Head of caudate nucleus (tissue), 42 donors: Measurements from ENCODE around the gene GAPVD1.
A peak's percentile ranks its signal among the peaks of the same experiment; 100 is the strongest.

Experiments used
- DNase-seq, 42 donors: peaks; one replicate each; pipeline versions ENCODE4 v3.0.0 to v3.0.0-alpha.2; 2020 to 2021; ENCODE audit warnings: mixed read lengths in 7 of 42
- intact Hi-C: fragments of 100-400 bp; cut with DNase I; formaldehyde crosslinking; loops from one replicate; pipeline ENCODE4 v1.15.0; 2022

GAPVD1 gene

DNA sequence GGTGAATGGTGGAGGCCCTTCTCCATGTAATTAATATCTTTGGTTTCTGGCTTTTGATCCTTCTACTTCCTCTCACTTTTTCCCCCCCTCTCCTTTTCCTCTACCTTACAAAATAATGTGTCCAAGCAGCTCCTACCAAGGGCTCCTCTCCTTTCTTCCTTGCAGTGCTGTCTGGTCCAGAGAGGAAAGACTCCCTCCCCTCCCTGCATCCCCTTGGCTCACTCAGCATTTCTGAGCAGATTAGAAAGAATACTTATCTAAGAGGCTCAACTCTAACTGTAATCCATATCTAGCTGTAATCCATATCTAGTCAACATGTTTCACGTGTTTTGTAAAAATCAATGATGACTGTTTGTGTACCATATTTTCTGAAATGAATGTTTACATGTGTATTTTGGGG lies 97.4 kb downstream of the GAPVD1 start:
- intact Hi-C loops: no loop called here
- no peak for DNase-seq

- no peak for DNase-seq
- intact Hi-C loops: no loop called here
These were observed 99.0 kb downstream of the GAPVD1 start for GRCh38 chr9:125360601-125361000.

DNA sequence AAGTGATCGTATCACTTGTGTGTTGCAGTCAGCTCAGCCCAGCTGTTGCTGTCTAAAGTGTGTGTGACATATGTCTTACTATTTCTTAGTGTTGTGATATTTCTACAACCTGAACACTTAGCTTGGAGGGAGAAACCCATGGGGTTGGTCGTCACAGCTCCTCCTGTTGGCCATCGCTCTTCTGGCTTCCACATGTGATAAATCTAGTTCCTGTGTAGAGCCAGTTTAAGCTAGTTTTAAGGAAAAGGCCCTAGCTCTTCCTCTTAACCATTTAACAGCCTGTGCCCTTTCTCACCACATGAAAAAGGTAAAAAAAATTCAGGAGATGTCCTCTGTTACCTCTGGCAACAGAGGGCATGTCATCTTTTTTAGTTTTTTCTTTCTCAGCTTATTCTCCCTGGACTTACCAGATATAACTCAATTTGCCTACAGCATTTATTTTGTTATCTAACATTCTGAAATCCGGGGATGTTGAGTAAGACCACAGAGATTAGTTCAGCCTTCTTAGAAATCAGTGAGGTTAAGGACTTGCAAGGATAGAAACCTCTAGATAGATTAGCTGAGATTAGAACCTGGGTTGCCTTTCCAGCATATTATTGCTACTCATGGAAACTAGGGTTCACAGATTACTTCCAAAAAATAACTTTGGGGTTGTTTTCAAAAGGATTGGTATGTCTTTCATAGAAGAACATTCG lies 100.4 kb downstream of the GAPVD1 start:
- DNase-seq: no peak
- intact Hi-C loops: no loop called here

DNA sequence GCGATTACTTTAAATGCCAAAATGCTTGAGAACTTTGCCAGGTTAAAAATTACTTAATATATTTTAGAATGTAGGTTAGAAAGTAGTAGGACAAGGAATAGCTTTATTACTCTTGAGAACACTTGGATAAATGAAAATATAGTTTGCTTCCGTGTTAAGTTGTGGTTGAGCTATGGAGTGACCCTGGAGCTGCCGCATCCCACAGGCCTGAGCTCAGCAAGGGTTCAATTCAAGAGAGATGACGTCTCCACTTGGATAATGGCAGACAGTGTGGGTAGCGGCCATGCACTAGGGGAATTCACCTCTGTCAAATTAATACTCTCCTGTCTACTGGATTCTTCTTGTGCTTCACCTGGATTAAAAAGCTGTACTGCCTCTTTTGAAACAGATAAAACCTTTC lies 105.0 kb downstream of the GAPVD1 start:
- no peak for DNase-seq
- intact Hi-C loops: no loop called here

DNA sequence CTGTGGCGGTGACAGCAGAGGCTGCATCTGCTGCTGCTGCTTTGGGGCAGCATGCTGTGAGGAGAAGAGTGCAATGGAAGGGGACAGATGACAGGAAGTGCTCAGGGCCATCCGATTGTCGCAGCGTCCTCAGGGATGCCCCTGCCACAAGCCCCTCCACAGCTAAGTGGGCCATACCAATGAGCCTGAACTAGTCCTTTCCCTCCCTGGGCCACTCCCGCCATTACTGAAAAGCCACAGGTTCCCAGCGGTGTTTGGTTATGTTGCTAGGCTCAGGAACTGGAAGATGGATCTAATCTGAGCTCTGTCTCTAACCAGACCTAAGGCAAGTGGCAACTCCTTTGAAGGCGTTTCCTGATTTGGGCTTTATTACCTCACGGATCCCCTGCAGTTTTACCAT lies 109.2 kb downstream of the GAPVD1 start:
- intact Hi-C loops: loop anchor here (5.0 to 10.0 kb wide), 2 partner anchors 106 to 598 kb away; partner anchors contain the start of genes GAPVD1 and NR6A1
- no peak for DNase-seq

GRCh38 chr9:125372441-125373226 lies 111.0 kb downstream of the GAPVD1 start:
- intact Hi-C loops: loop anchor here (5.0 to 10.0 kb wide), 2 partner anchors 108 to 600 kb away; partner anchors contain the start of genes GAPVD1 and NR6A1
- DNase-seq: peak in 27 of 42 donors; percentile 9 to 64 (median 30)

GRCh38 chr9:125374443-125375309 lies 113.0 kb downstream of the GAPVD1 start:
- intact Hi-C loops: loop anchor here (5.0 to 10.0 kb wide), 2 partner anchors 110 to 602 kb away; partner anchors contain the start of genes GAPVD1 and NR6A1
- DNase-seq: peak; percentile 52 to 90 (median 76)

- intact Hi-C loops: loop anchor here (10.0 kb wide), 1 partner anchor 111 kb away; the partner anchor contains the start of gene GAPVD1
- DNase-seq: no peak
These were observed 114.2 kb downstream of the GAPVD1 start for GRCh38 chr9:125375820-125376219.

DNA sequence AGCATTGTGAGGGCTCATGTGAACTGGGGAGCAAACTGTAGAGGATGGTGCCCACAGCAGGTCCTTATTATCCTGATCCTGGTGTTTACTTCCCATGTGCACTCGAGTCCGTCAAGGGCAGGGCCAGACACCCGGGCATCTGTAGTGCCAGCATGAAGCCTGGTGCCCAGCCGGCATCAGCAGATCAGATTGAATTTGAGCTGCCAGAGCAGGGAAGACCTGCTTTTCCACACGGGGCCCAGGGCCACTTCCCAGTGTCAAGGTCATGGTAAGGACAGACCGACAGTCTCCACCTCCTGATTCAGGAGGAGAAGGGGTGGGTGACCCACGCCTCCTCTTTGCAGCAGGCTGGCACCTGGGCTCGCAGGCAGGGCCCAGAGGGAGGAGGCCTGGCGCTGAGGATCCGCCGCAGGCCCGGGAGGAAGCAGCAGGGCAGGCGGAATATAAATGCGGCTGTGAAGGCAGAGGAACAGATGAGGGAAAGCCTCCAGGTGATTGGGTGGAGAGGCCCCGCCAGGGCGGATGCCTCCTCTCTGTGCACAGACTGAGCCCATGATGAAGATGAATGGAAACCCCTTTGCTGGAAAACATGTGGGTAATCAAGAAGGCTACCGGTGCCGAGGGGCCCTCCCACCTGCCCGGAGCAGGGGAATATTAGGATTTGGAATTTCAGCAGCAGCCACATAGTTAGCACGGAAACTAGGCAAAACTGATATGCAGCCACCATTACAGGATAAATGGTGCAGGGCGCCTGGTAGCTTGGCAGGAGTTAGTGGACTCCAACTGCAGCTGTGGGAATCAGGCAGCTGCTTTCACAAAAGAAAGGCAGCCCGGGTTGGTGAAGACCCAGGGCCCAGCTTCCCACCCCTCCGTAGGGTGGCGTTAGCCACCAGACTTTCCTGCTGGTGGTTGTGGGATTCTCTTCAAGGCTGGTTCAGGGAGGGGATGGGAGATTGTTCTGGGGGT lies 114.9 kb downstream of the GAPVD1 start:
- intact Hi-C loops: loop anchor here (10.0 kb wide), 1 partner anchor 112 kb away; the partner anchor contains the start of gene GAPVD1
- DNase-seq: peak in 1 of 42 donors; percentile 14

DNA sequence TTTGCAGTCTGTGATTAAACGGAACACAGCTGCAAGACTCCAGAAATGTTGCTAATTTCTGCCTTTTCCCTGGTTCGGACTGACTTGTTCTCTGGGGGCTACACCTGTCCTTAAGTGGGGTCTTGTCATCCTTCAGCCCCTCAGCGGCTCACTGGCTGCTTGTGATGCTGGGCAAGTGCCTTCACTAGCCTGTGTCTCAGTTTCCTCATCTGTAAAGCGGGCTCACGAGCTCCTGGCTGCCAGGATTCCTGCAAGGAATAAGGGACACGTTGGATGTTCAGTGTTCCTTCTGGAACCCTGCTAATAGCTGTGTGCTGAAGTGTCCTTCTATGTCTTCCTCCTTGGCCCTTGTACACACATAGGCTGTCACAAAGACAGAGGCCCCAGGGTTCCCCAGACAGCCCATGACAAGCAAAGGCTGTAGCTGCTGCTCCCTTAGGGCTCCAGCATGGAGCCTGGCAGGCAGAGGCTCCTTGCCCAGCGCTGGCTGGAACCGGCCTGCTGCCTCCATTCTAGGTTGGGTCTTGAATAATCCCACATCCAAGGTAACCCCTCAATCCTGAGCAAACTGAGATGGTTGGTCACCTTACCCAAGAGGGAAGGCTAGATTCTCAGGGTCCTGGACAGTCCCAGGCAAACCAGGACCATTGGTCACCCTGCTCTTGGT lies 116.1 kb downstream of the GAPVD1 start:
- no peak for DNase-seq
- intact Hi-C loops: loop anchor here (10.0 kb wide), 1 partner anchor 113 kb away; the partner anchor contains the start of gene GAPVD1

DNA sequence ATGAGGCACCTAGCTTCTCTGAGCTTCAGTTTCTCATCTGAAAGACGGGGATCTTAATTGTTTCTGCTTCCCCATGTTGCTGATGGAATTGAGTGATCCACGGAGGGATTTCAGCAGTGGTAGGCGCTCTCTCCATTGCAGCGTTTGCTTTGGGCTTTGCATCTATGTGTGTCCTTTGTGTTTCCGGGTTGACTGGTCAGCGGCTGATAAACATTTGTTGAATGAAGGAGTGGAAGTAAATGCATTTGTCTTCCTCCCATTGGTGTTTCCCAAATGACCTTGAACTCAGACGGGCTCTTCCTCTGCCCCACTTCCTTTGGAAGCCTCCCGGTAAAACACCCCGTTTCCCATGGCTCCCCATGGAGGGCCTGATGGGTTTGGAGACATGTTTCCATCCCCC lies 117.2 kb downstream of the GAPVD1 start:
- intact Hi-C loops: loop anchor here (10.0 kb wide), 1 partner anchor 114 kb away; the partner anchor contains the start of gene GAPVD1
- DNase-seq: peak in 1 of 42 donors; percentile 2

DNA sequence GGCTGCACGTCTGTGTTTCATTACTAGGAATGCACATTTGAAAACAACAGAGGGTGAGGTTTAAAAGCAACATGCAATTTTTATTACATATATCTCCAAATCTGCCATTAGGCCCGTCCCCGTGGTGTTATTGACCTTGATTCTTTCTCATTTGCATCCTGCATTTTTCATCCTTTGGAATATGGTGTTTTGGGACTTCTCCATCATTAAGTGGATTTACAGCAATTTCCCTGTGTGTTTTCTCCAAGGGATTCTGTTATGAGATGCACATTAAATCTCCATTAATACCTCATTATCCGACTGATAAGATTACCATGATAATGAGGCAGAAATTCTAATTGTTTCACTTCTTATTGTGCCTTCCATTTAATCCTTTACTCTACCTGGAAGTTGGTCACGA lies 117.6 kb downstream of the GAPVD1 start:
- intact Hi-C loops: loop anchor here (10.0 kb wide), 1 partner anchor 114 kb away; the partner anchor contains the start of gene GAPVD1
- no peak for DNase-seq

- intact Hi-C loops: no loop called here
These were observed 118.8 kb downstream of the GAPVD1 start for GRCh38 chr9:125380406-125380805.

GRCh38 chr9:125387861-125388524 lies 126.4 kb downstream of the GAPVD1 start:
- DNase-seq: no peak
- intact Hi-C loops: no loop called here

More at GRCh38 chr9:125380406-125380805, 118.8 kb downstream of the GAPVD1 start:
- no peak for DNase-seq

- DNase-seq: no peak
These were observed 127.4 kb downstream of the GAPVD1 start for GRCh38 chr9:125388978-125389377.

DNA sequence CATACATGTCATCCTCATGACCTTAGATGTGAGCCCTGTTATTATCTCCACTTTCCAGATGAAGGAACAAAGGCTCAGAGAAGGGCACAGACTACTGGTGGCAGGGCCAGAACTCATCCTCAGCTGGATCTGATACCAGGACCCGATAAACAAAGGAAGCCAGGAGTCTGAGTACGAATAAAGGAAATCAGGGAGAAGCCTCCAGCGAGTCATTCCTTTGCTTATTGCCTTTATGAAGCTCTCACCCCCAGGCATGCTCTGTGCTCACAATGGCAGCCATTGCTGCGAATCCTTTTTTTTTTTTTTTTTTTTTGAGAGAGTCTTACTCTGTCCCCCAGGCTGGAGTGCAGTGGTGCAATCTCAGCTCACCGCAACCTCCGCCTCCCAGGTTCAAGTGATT lies 130.1 kb downstream of the GAPVD1 start:
- DNase-seq: no peak
- intact Hi-C loops: no loop called here

More at GRCh38 chr9:125388978-125389377, 127.4 kb downstream of the GAPVD1 start:
- intact Hi-C loops: no loop called here

DNA sequence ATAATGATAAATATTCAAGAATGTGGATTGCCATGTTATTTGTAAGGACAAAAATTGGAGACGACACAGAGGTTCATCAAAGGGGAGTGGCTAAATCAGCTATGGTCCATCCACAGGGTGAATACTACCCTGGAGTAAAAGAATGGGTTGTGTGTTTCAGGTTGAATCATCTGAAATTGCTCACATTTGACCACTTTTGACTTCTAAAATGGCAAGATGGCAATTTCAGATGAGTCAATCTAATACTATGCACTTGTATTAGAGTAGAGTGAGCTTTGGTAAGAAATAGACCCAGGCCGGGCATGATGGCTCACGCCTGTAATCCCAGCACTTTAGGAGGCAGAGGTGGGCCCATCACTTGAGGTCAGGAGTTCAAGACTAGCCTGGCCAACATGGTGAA lies 131.8 kb downstream of the GAPVD1 start:
- intact Hi-C loops: no loop called here
- DNase-seq: no peak
